ENCODE measurements around the gene EXOC6. TPM values are rescaled to one million over a fixed set of nuclear protein-coding genes. Genes with fewer than 3 reads are reported as not detected.

Gene EXOC6
- total RNA-seq, 2 donors from 2014 or later = 10.5 to 14.8 TPM

Other genes starting within 250 kb of the EXOC6 start
- gene HHEX, start 158.6 kb upstream of the EXOC6 start, total RNA-seq = 1 to 10 TPM; 3.9 to 4.9 TPM
- under 1 TPM; 0.18 to 0.20 TPM for gene CYP26C1, start 212.3 kb downstream of the EXOC6 start, total RNA-seq
- not detected for gene CYP26A1, start 225.4 kb downstream of the EXOC6 start, total RNA-seq

Measured in T-helper 17 cell (primary cell).